HG03575 (cell line): ENCODE data around the gene NEU1.
"Not testable (repeated sequence)": the region's sequence is repeated elsewhere in the genome, so short reads cannot be mapped to it uniquely, and the experiment has no call there.

ENCODE experiments used
- ATAC-seq: cut with Tn5 transposase; IDR thresholded peaks from one replicate; pipeline ENCODE4 v1.9.1; 2021; ENCODE audit not compliant: unreplicated experiment, insufficient number of reproducible peaks, low FRiP score; ENCODE audit errors: extremely low read depth

Gene NEU1

GRCh38 chr6:31862344-31863235 is at the start of gene NEU1:
TSS of gene NEU1 (minus strand) at chr6:31862821. CDS start at chr6:31862776, 45 bp downstream.
- peak; percentile 73 for ATAC-seq

GRCh38 chr6:31911826-31912585 is 49.4 kb upstream of the NEU1 start:
- ATAC-seq = no peak

- not testable (repeated sequence) for ATAC-seq
These were observed 46.7 kb upstream of the NEU1 start for GRCh38 chr6:31909298-31909697.

GRCh38 chr6:31908791-31909190 is 46.2 kb upstream of the NEU1 start:
- ATAC-seq = no peak

GRCh38 chr6:31908255-31908654 is 45.6 kb upstream of the NEU1 start:
- not testable (repeated sequence) for ATAC-seq

- ATAC-seq = no peak
These were observed 44.7 kb upstream of the NEU1 start for GRCh38 chr6:31907158-31907813.

- not testable (repeated sequence) for ATAC-seq
These were observed 44.1 kb upstream of the NEU1 start for GRCh38 chr6:31906727-31907126.

GRCh38 chr6:31906122-31906521 is 43.5 kb upstream of the NEU1 start:
- ATAC-seq = no peak

- ATAC-seq = no peak
These were observed 42.4 kb upstream of the NEU1 start for GRCh38 chr6:31905041-31905440.

- ATAC-seq = no peak
These were observed 41.3 kb upstream of the NEU1 start for GRCh38 chr6:31903957-31904356.

GRCh38 chr6:31901953-31902643 is 39.5 kb upstream of the NEU1 start, which contains the start of gene ZBTB12:
TSS of gene ZBTB12 (minus strand) at chr6:31902086. CDS start at chr6:31901305, 781 bp downstream.
- ATAC-seq = no peak

GRCh38 chr6:31901415-31901952 is 38.9 kb upstream of the NEU1 start:
- no peak for ATAC-seq

- ATAC-seq = no peak
These were observed 38.3 kb upstream of the NEU1 start for GRCh38 chr6:31900917-31901414.

- ATAC-seq = no peak
These were observed 37.5 kb upstream of the NEU1 start for GRCh38 chr6:31899882-31900722.

- no peak for ATAC-seq
These were observed 36.6 kb upstream of the NEU1 start for GRCh38 chr6:31899215-31899614.

- ATAC-seq = no peak
These were observed 35.9 kb upstream of the NEU1 start for GRCh38 chr6:31898383-31899011.
